ENCODE measurements around the gene CACNA1I.

CACNA1I gene

DNA sequence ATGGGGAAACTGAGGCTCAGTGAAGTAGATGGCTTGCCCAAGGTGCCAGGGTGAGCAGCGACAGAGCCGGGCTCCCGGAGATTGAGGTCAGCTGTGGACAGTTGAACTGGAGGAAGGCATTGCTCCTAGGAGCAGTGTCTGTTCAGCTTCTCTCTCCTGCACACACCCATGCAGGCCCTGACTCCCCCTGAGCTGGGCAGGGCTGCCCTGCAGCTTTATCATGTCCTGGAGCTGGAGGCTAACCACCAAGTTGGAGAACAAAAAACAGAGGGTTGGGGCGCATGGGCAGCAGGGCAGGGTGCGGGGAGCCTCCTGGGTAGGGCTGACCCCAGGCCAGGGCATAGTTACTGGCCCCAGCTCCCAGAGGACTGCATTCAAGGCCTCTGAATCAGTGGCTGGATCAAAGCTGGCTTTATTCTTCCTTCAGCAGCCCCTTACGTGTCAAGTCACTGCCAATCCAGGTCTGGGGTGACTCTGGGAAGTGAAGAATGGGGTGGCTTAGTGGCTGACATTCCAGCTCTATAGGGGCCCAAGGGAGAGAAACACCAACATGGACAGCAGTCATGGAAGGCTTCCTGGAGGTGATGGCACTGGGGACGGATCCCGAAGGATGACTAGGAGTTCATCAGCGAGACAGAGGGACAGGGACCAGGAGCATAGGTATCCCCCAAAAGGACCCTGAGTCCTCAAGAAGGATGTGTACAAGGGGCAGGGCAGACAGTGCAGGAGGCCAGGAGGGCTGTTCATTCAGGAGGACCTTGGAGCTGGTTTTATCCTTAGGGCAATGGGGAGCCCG, 83.8 kb downstream of the CACNA1I start:
- DNase-seq = no peak

DNA sequence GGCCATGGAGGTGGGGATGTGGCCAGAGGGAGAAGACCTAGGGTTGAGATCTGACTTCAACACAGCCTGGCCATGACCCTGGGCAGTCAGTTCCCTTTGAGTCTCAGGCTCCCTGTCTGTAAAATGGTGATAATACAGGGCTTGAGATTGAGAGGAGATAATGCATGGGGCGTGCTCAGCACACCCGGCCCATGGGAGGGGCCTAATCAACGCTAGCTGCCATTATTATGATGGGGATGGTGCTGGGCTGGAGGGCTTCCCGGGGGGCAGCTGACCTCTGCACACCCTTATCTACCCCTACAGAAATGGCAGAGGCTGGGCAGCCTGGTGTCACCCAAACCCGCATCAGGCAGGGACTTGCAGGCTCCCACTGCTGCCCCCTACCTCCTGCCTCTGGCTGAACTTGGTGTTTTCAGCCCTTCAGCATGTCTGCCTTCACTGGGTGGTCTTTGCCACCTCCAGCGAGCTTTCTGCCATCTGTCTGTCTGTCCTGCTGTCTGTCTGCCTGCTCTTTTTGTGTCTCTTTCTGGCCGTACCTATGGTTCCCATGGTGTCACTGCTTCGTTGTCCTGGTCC, 84.5 kb downstream of the CACNA1I start:
- DNase-seq = no peak

DNA sequence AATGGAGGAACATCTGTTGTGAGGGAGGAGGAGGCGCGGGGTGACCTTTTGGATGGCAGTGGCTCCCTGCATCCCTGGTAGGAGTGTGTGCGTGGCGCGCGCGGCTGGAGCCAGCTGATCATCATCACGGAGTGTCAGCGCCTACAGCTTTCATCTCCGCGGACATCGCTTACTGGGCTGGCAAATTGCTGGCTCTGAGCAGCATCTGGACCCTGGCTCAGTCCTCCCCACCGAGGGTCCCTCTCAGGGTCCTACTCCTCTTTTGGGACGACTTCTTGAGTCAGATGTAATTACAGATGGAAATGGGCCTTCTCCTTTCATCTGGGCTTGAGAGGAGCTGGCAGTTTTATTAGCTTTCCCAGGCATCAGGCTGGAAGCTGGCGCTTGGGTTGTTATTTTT, 85.3 kb downstream of the CACNA1I start:
- DNase-seq = no peak

GRCh38 chr22:39656495-39657490, 86.2 kb downstream of the CACNA1I start:
- DNase-seq = no peak

DNA sequence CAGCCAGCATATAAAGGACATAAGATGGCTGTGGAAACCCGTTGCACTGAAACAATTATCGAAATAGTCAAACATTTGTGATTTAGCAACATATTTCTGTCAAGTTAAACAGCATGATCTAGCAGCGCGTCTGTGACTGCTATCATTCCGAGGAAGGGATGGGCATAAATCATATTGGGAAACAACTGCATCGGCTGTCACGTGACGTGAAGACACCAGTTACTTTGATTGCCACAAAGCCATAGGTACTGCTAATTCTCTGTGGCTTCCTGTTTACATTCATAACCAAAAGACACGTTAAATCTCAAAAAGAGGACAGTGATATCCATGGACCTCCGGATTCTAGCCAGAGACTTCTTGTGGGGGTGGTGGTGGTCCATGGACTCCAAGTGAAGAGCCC, 87.8 kb downstream of the CACNA1I start:
- DNase-seq = peak; percentile 65

GRCh38 chr22:39658806-39659463, 88.4 kb downstream of the CACNA1I start:
- no peak for DNase-seq

DNA sequence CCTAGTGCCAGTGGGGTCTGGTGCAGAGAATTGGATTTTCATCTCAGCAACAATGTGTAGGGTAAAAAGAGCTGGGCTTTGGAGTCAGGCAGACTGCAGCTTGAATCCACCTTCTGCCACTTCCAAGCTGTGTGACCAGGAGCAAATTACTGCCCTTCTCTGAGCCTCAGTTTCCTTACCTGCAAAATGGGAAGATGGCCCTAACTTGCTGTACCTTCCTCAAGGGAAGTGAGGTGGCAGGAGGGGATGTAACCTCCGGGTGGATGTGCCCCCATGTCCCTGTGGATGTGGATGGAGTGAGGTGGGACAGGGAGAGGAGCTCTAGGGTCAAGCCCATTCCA, 90.9 kb downstream of the CACNA1I start:
- DNase-seq = no peak

GRCh38 chr22:39661842-39662685, 91.5 kb downstream of the CACNA1I start:
- DNase-seq = peak; percentile 90

GRCh38 chr22:39662686-39663052, 92.1 kb downstream of the CACNA1I start:
- no peak for DNase-seq

GRCh38 chr22:39663751-39664150, 93.2 kb downstream of the CACNA1I start:
- peak; percentile 27 for DNase-seq

GRCh38 chr22:39664485-39665200, 94.1 kb downstream of the CACNA1I start:
- peak; percentile 69 for DNase-seq

GRCh38 chr22:39665229-39665628, 94.7 kb downstream of the CACNA1I start:
- DNase-seq = no peak

- DNase-seq = no peak
Measured at GRCh38 chr22:39665661-39666431, 95.3 kb downstream of the CACNA1I start.

- DNase-seq = no peak
Measured at GRCh38 chr22:39666495-39666894, 95.9 kb downstream of the CACNA1I start.

DNA sequence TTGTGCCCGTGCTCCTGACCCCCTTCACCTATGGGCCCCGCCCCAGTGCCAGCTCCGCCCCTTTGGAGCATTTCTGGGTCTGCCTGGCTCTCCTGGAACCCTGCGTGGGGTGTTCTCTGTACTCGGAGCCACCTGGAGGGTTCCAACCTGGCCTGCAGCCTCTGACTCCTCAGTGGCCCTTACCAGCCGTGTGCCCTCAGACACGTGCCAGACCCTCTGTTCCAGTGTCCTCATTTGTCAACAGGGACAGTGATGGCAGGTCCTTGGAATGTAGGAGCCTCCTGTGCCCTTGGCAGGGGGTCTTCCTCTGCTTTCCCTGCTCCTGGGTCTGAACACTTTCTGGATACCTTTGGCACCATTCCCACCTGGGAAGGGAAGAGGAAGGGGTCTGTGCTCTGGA, 96.4 kb downstream of the CACNA1I start:
- DNase-seq = no peak

GRCh38 chr22:39669432-39669831, 98.9 kb downstream of the CACNA1I start:
- no peak for DNase-seq

- DNase-seq = no peak
Measured at GRCh38 chr22:39671936-39672335, 101.4 kb downstream of the CACNA1I start.

DNA sequence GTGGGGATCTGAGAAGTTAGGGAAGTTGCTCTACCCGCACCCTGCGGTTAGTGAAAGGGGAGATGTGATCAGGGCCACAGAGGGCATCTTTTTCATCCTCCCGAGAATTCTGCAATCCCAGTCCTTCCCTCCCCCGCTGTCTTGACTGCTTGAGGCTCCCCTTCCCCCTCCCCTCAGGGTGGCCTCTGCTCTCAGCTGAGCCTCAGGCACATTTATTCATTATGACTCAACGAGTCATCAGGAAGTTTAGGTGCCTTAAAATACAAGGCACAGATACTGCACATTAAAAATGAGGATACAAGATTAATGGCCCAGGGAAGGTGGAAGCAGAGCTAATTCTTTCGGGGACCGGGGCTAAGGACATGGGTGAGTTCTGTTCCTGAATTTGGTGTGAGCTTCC, 104.0 kb downstream of the CACNA1I start:
- DNase-seq = no peak

GRCh38 chr22:39675947-39676346, 105.4 kb downstream of the CACNA1I start:
- DNase-seq = no peak

DNA sequence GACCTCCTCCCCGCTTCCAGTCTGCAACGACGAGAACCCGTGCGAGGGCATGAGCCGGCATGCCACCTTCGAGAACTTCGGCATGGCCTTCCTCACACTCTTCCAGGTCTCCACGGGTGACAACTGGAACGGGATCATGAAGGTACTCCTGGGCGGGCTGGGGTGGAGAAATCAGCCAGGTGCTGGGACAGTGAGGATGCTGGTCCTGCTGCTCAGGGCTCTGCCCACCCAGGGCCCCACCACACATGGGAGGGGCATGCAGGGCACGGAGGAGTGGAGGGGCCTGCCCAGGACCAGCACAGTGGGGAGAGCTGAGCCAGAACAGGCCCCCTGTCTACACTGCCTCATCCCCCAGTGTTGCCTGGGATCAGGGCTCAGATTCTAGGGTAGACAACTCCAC, 107.4 kb downstream of the CACNA1I start:
- no peak for DNase-seq

Data from CD4-positive, alpha-beta T cell treated with Interleukin-6 for 4 hours (primary cell).